ENCODE results near the gene SLC22A23. TPM values are rescaled to one million over a fixed set of nuclear protein-coding genes. Genes with fewer than 3 reads are reported as not detected.

The SLC22A23 gene
- total and polyA plus RNA-seq, 2 of the 4 experiments (the other 2 are of a cell fraction) = 0.72 to 1.6 TPM

DNA sequence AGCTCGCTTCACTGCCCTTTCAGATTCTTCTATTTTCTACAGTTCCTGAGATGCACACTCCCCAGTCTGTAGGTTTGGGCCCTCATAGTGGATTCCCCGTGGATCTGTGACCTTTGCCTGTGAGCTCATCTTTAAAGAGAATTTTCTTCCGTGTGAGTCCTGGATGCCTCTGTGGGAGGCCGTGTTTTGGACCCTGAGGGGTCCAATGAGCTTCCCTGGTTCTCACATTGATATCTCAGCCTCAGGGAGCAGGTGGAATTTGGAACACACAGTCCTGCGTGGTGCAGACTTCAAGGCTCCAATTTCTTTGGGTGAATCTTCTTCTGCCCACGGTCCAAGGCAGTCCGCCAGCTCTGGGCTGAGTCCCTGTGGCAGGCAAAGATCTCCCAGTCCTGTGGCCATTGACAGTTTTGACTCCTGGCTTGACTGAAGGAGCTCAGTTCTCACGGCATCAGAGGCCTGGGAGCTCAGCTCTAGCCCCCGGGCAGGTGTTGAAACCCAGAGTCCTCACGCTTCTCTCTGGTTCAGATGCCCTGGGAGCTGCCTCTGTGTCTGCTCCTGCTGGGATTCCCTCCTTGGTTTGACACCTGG lies 137.1 kb downstream of the SLC22A23 start:
- H2AFZ ChIP-seq (replicated peaks; ENCODE audit: low read length, poor library complexity) = no peak overlapping the region
- H3K56ac ChIP-seq (ENCODE audit: extremely low read depth, insufficient read depth, low read length) = no peak overlapping the region
- no peak overlapping the region for H4K5ac ChIP-seq (ENCODE audit: low read depth, low read length)
- H4K20me1 ChIP-seq (ENCODE audit: insufficient read depth, low read length) = no peaks in the 10 kb centered on the region
- ChIA-PET CTCF (interaction anchor here (0.5 kb wide), 1 partner anchor 1362 kb away, joined by 4 read pairs; no protein-coding TSS in a partner anchor), POLR2A (ENCODE audit: unreplicated experiment) (no interaction called here)
- no peak overlapping the region for H2AK5ac ChIP-seq (ENCODE audit: low read depth, low read length)
- peaks cover 45% of the 10 kb centered on the region for H3K27me3 ChIP-seq (ENCODE audit: control insufficient read depth, insufficient read depth, low read length)
- H3K27ac ChIP-seq (ENCODE audit: insufficient read depth, low read length) = no peak overlapping the region
- no peak overlapping the region for H2BK20ac ChIP-seq (ENCODE audit: low read depth, low read length)
- intact Hi-C loops (cut with micrococcal nuclease) = no loop called here
- no peaks in the 10 kb centered on the region for H3K79me1 ChIP-seq (ENCODE audit: low read depth in 1 of 2, low read length in 2 of 2)
- in situ Hi-C loops (cut with MboI; ENCODE audit: low sequenced_read_pairs) = no loop called here
- H3K9me1 ChIP-seq (ENCODE audit: insufficient read depth, low read length) = peaks cover 4% of the 10 kb centered on the region; the same call in 1 of the 2 replicates
- H3K18ac ChIP-seq (ENCODE audit: low read depth, low read length) = no peak overlapping the region
- no peaks in the 10 kb centered on the region for H3K36me3 ChIP-seq (ENCODE audit: control insufficient read depth, insufficient read depth, low read length)
- no peak overlapping the region for H3K4me3 ChIP-seq (ENCODE audit: insufficient read depth, low read depth, low read length)
- H2BK120ac ChIP-seq (ENCODE audit: low read depth, low read length) = no peak overlapping the region
- DNase-seq (no peak), ATAC-seq (ENCODE audit: low read depth) (no peak)
- no peak overlapping the region for H2BK15ac ChIP-seq (ENCODE audit: low read depth, low read length)
- dilution Hi-C loops (cut with HindIII; ENCODE audit: low sequenced_read_pairs, unreplicated experiment) = no loop called here
- H3K14ac ChIP-seq (replicated peaks; ENCODE audit: low read depth, low read length) = no peak overlapping the region
- no peak overlapping the region for H3K4me2 ChIP-seq (ENCODE audit: low read depth, low read length)
- no peak overlapping the region for H3K23ac ChIP-seq (ENCODE audit: low read depth, low read length)
- no peak overlapping the region for H3K4ac ChIP-seq (ENCODE audit: low read depth, low read length)
- no peak overlapping the region for H4K8ac ChIP-seq (ENCODE audit: low read depth in 2 of 2, low read length in 2 of 2)
- 76% methylated on average over 5 of the region's 10 CpGs; no CpG with 5 or more reads in 1 of the 2 experiments for WGBS, 2 experiments (ENCODE audit: extremely low coverage in 2 of 2, insufficient read length in 1 of 2)
- TF ChIP-seq, protein P1, sequence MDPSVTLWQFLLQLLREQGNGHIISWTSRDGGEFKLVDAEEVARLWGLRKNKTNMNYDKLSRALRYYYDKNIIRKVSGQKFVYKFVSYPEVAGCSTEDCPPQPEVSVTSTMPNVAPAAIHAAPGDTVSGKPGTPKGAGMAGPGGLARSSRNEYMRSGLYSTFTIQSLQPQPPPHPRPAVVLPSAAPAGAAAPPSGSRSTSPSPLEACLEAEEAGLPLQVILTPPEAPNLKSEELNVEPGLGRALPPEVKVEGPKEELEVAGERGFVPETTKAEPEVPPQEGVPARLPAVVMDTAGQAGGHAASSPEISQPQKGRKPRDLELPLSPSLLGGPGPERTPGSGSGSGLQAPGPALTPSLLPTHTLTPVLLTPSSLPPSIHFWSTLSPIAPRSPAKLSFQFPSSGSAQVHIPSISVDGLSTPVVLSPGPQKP (IDR thresholded peaks at IDR 0.05; ENCODE audit: borderline replicate concordance, low read depth, low read length) = no peak
- TF ChIP-seq RCOR1 (IDR thresholded peaks at IDR 0.05; ENCODE audit: insufficient replicate concordance, low read length) (no peak), SMC3 (IDR thresholded peaks at IDR 0.05; ENCODE audit: low read depth, low read length) (no peak), BHLHE40 (IDR thresholded peaks at IDR 0.05; ENCODE audit: low read depth, low read length) (no peak), CHD1 (IDR thresholded peaks at IDR 0.05; ENCODE audit: low read depth, low read length) (no peak), MXI1 (IDR thresholded peaks at IDR 0.05; ENCODE audit: borderline replicate concordance, low read depth, low read length) (no peak), FOS (IDR thresholded peaks at IDR 0.05; ENCODE audit: low read depth, low read length) (no peak), POLR2A (IDR thresholded peaks at IDR 0.05; ENCODE audit: low read depth, low read length) (no peak), MAFK (IDR thresholded peaks at IDR 0.05; ENCODE audit: low read depth, low read length) (no peak), RAD21 (IDR thresholded peaks at IDR 0.05; ENCODE audit: low read length) (no peak), MAZ (IDR thresholded peaks at IDR 0.05; ENCODE audit: borderline replicate concordance, low read depth, low read length) (no peak), NFE2L2 (IDR thresholded peaks at IDR 0.05; ENCODE audit: low read depth, low read length) (no peak), CEBPB (IDR thresholded peaks at IDR 0.05; ENCODE audit: low read depth, low read length) (no peak), RFX5 (IDR thresholded peaks at IDR 0.05; ENCODE audit: low read depth, low read length) (no peak)
- TF ChIP-seq, protein P2, sequence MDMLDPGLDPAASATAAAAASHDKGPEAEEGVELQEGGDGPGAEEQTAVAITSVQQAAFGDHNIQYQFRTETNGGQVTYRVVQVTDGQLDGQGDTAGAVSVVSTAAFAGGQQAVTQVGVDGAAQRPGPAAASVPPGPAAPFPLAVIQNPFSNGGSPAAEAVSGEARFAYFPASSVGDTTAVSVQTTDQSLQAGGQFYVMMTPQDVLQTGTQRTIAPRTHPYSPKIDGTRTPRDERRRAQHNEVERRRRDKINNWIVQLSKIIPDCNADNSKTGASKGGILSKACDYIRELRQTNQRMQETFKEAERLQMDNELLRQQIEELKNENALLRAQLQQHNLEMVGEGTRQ (IDR thresholded peaks at IDR 0.05; ENCODE audit: low read depth, low read length) = no peak
- TF ChIP-seq, protein P3, sequence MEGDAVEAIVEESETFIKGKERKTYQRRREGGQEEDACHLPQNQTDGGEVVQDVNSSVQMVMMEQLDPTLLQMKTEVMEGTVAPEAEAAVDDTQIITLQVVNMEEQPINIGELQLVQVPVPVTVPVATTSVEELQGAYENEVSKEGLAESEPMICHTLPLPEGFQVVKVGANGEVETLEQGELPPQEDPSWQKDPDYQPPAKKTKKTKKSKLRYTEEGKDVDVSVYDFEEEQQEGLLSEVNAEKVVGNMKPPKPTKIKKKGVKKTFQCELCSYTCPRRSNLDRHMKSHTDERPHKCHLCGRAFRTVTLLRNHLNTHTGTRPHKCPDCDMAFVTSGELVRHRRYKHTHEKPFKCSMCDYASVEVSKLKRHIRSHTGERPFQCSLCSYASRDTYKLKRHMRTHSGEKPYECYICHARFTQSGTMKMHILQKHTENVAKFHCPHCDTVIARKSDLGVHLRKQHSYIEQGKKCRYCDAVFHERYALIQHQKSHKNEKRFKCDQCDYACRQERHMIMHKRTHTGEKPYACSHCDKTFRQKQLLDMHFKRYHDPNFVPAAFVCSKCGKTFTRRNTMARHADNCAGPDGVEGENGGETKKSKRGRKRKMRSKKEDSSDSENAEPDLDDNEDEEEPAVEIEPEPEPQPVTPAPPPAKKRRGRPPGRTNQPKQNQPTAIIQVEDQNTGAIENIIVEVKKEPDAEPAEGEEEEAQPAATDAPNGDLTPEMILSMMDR (conservative IDR thresholded peaks at IDR 0.05; ENCODE audit: low read depth, low read length) = no peak
- no peak overlapping the region for H3K9ac ChIP-seq (ENCODE audit: low read depth, low read length)
- H2AK9ac ChIP-seq (replicated peaks; ENCODE audit: low read depth, low read length, poor library complexity) = no peak overlapping the region
- H2BK5ac ChIP-seq (ENCODE audit: low read depth, low read length, poor library complexity, severe bottlenecking) = no peak overlapping the region
- peaks cover 5% of the 10 kb centered on the region for H3K4me1 ChIP-seq (ENCODE audit: control insufficient read depth, insufficient read depth, low read length)
- no peak overlapping the region for H4K91ac ChIP-seq (ENCODE audit: insufficient read depth, low read depth, low read length)
- H3K9me3 ChIP-seq (ENCODE audit: control insufficient read depth, insufficient read depth, low read length) = no peaks in the 10 kb centered on the region; the same call in 1 of the 2 replicates
- BruUV-seq (replicated peaks) = no TSS peak
